Tongue (tissue), 2 donors: ENCODE results near the gene PEDS1. TPM values are rescaled to one million over a fixed set of nuclear protein-coding genes. Genes with fewer than 3 reads are reported as not detected.
"Not testable (repeated sequence)": the region's sequence is repeated elsewhere in the genome, so short reads cannot be mapped to it uniquely, and the experiment has no call there.

Source experiments
- DNase-seq: peaks from one replicate; pipeline ENCODE4 v3.0.0-alpha.2; 2015
- total RNA-seq: library from RNA; depleted of rRNA; stranded (reverse); fragments of >200 nt; gene quantifications from one replicate; pipeline ENCODE4 v1.2.3, GENCODE V29; 2014

PEDS1 gene
- total RNA-seq, 1 donor from 2014 or later: 18.6 TPM

- not testable (repeated sequence) for DNase-seq
These were observed 18.4 kb downstream of the PEDS1 start for GRCh38 chr20:50135157-50135556.

- no peak for DNase-seq
These were observed 19.9 kb downstream of the PEDS1 start for GRCh38 chr20:50133474-50134217.

- no peak for DNase-seq
These were observed 20.5 kb downstream of the PEDS1 start for GRCh38 chr20:50133041-50133440.

- no peak for DNase-seq
These were observed 22.5 kb downstream of the PEDS1 start for GRCh38 chr20:50130995-50131394.

- DNase-seq: no peak
These were observed 23.2 kb downstream of the PEDS1 start for GRCh38 chr20:50130356-50130723.

- DNase-seq: no peak
These were observed 23.7 kb downstream of the PEDS1 start for GRCh38 chr20:50129662-50130355.

- no peak for DNase-seq
These were observed 25.0 kb downstream of the PEDS1 start for GRCh38 chr20:50128520-50128905.

GRCh38 chr20:50127587-50128519 lies 25.7 kb downstream of the PEDS1 start:
- DNase-seq: no peak

GRCh38 chr20:50126662-50127061 lies 26.9 kb downstream of the PEDS1 start:
- no peak for DNase-seq

- no peak for DNase-seq
These were observed 28.2 kb downstream of the PEDS1 start for GRCh38 chr20:50125279-50125678.

GRCh38 chr20:50124496-50124895 lies 29.0 kb downstream of the PEDS1 start:
- no peak for DNase-seq

GRCh38 chr20:50123418-50123817 lies 30.1 kb downstream of the PEDS1 start:
- DNase-seq: no peak

GRCh38 chr20:50122763-50123162 lies 30.8 kb downstream of the PEDS1 start:
- no peak for DNase-seq

GRCh38 chr20:50121858-50122271 lies 31.7 kb downstream of the PEDS1 start:
- peak; percentile 44 for DNase-seq

- peak; percentile 87 for DNase-seq
These were observed 32.4 kb downstream of the PEDS1 start for GRCh38 chr20:50120935-50121693.

GRCh38 chr20:50118203-50118602 lies 35.3 kb downstream of the PEDS1 start:
- DNase-seq: no peak

- DNase-seq: no peak
These were observed 37.0 kb downstream of the PEDS1 start for GRCh38 chr20:50116368-50116999.

GRCh38 chr20:50115591-50116367 lies 37.7 kb downstream of the PEDS1 start:
- peak; percentile 99 for DNase-seq

GRCh38 chr20:50115041-50115512 lies 38.4 kb downstream of the PEDS1 start:
- DNase-seq: no peak

- DNase-seq: no peak
These were observed 39.9 kb downstream of the PEDS1 start for GRCh38 chr20:50113420-50114224.
